Fibroblast of upper back skin (primary cell): ENCODE results near the gene TADA3.
"Not testable (repeated sequence)": the region's sequence is repeated elsewhere in the genome, so short reads cannot be mapped to it uniquely, and the experiment has no call there.

Experiments used
- DNase-seq: peaks from one replicate; pipeline ENCODE4 v3.0.0-alpha.2; 2013

TADA3 gene

GRCh38 chr3:9783954-9784353, 8.3 kb downstream of the TADA3 start:
- no peak for DNase-seq

GRCh38 chr3:9782770-9783169, 9.5 kb downstream of the TADA3 start:
- DNase-seq: no peak

- DNase-seq: no peak
These were observed 10.2 kb downstream of the TADA3 start for GRCh38 chr3:9781978-9782603.

DNA sequence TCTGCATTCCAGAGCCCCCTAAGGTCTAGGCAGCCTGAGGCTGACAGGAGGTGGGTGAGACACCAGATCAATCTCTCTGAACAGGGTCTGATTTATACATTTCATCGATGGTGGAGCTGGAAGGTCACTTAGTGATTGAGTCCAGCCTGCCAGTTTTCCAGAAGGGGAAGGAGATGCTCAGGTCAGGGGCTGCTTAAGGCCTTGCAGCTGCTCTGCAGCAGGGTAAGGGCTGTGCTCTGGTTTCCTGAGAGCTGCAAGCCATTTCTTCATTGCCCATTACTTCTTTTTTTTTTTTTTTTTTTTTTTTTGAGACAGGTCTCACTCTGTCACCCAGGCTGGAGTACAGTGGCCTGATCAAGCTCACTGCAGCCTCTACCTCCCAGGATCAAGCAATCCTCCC, 10.7 kb downstream of the TADA3 start:
- DNase-seq: no peak

GRCh38 chr3:9780910-9781309, 11.4 kb downstream of the TADA3 start:
- DNase-seq: no peak

DNA sequence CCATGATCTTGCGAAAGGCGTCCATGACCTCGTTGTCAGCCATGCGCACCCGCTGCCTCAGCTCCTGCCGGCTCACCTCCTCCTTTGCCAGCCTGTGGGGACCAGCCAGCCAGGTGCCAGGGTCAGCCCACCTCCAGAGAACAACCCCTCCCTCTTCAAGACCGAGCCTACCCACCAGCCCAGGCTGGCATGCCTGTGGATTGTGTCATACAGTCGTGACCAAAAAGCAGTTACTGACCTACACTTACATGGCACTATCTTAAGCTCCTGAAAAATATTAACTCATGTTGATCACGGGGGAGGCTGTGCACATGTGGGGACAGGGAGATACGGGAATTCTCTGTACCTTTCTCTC, 11.8 kb downstream of the TADA3 start:
- DNase-seq: no peak

DNA sequence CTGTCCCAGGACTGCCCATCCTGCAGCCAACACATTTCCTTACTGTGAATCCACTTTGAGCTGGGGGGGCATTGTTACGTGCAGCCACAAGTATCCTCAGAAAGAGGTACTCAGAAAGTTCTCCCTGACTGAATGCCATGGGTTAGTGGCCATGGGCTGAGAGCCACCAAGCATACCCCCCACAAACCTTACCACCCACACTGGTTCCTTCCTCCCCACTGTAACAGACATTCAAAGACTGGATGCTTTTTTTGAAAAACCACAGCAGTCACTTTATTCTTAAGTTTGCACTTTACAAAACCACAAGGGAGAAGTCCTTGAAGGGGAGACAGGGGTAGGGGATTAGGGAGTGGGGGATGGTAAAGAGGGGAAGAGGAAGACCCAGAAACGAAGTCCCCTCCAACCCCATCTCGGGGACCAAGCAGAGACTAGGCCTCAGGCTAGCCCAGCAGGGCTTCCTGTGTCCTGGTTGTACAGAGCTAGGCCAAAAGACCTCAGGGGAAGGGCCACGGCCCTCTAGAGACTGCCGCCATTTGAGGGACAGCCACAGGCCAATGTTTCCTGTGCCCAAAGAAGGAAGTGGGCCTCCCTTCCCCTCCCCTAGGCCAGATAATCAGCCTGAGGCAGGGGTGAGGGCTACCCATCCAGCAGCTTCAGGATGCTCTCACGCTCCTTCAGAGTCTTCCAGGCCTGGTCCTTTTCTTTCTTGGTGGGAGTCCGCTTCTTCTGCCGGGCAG, 12.4 kb downstream of the TADA3 start:
- no peak for DNase-seq

DNA sequence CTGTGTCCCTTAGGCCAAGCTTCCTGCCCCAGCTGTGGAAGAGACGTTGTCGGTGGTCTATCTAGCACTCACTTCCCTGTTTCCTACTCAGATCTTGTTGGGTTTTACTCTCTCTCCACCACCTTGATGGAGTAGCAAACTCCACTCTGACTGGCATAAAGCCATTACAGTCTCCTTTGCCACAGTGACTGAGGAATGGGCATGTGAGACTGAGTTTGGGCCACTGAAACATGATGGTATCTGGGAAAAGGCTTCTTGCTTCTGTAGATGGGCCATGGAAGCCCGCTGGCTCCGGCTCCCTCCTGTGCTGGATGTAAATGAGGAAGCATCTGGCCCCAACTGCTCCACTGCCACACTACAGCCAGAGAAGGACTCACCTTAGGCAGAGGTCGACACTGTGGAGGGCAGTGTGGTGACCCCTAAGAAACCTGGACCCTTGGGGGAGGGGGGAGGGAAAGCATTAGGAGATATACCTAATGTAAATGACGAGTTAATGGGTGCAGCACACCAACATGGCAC, 13.1 kb downstream of the TADA3 start:
- DNase-seq: no peak

DNA sequence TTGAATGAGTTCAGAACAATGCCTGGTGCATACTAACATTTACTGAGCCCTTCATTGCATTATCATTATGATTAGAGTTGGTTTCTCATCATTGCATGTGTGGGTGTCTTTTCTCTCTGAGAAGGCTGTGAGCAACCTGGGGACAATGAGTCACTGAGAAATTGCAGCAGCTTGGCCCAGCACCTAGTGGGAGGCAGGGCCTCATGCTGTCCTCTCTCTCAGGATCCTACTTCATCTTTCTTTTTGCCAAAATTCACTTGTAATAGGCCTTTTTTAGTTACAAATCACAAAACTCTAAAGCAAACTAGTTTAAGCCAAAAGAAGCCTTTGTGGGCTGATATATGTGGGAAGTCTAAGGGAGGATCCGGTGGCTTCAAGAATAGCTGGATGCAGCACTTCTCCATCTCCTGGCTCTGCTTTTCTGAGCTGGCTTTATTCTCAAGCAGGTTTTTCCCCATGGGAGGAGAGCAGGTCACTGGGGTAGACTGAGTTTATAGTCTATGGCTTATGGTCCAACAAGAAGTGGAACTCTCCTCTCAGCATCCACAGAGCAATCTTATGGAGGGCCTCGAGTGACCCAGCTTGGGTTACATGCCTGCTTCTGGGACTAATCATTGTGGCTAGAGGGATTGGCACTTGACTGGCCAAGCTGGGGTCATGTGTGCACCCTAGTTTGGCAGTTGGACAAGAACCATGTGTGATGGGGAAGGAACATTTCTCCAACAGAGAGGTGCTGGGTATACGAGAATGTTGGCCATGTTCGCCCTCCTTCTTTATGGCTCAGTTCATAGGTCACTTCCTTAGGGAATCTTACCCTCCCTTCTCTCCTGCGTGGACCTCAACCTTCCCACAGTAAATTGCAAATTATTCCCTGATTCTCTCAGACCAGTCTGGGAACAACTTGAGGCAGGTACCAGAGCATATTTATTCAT, 13.9 kb downstream of the TADA3 start:
- DNase-seq: peak; percentile 75

DNA sequence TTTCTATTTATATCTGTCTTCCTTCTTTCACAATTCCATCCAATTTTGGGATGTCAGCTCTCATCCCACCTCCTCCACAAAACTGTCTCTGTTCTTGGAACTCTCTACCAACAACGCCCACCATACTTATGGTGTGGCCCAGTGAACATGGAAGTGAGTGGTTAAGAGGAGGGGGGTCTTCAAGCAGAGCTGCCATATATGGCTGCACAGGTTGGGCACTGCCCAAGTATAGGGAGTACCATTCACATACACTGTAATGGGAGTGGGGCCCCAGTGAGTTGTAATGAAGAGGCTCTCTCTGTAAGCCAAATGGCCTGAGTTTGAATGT, 14.6 kb downstream of the TADA3 start:
- no peak for DNase-seq

DNA sequence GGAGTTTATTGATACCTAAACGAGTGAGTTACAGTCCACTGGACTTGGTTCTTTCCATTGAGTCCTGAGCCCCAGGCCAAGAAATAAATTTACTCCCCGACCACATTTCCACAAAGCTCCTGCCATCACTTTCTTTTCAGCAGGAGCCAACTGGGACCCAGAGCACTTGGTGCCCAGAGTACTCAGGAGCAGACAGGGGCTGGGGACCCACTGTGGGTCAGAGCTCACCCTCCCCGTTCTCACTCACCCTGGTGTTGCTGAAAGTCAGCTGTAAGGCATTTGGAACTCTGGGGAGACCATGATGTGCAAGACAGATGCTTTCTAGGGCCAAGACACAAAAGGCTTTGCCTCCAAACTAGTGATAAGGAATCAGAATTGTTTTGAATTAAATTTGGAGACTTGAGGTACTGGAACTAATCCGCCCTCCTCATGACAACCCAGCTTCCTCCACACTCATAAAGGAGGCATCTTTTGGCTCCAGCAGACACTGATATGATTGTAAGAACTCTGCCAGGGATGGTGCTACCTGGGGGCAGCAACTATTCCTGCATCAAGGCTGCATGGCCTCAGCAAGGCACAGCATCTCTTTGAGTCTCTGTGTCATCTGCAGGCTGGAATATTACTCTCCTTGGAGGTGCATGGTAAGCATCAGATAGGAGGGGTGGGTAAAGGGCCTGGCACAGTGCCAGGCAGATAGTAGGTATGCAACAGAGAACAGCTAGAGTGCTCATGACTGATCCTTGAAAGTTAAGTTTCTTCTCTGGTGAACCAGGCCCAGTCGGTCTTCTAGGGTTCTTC, 15.2 kb downstream of the TADA3 start:
- no peak for DNase-seq

DNA sequence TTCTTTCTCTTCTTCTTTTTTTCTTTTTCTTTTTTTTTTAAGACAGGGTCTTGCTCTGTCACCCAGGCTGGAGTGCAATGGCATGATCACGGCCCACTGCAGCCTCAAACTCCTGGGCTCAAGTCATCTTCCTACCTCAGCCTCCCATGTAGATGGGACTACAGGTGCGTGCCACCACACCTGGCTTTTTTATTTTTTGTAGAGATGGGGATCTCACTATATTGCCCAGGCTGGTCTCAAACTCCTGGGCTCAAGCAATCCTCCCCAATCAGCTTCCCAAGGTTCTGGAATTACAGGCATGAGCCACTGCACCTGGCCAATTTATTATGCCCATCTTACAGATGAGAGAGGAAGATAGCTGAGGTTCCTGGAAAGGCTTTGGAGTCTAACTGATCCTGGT, 21.3 kb downstream of the TADA3 start:
- not testable (repeated sequence) for DNase-seq

- no peak for DNase-seq
These were observed 21.9 kb downstream of the TADA3 start for GRCh38 chr3:9770276-9770812.

GRCh38 chr3:9769426-9770275, 22.6 kb downstream of the TADA3 start, which contains the start of gene CAMK1:
CAMK1 (minus strand) TSS chr3:9769947; CDS start chr3:9767749, 2,198 bp downstream.
- DNase-seq: peak; percentile 68

DNA sequence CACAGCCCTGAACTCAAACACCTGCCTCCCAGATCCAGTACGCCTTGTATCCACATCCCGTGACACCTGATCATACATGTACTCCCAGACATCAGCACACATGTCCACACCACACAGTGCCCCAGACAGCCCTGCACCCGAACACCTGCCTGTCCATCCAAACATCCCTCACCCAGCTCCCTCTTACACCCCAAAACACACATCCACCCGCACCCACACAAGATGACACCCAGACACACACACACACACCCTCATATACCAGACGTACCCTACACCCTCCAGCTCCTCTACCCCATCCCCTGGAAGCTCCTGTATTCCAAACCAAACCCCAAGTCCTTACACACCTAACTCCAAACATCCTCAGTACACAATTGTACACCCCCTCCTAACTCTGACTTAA, 23.3 kb downstream of the TADA3 start:
- no peak for DNase-seq

GRCh38 chr3:9768141-9768775, 24.0 kb downstream of the TADA3 start:
- no peak for DNase-seq

DNA sequence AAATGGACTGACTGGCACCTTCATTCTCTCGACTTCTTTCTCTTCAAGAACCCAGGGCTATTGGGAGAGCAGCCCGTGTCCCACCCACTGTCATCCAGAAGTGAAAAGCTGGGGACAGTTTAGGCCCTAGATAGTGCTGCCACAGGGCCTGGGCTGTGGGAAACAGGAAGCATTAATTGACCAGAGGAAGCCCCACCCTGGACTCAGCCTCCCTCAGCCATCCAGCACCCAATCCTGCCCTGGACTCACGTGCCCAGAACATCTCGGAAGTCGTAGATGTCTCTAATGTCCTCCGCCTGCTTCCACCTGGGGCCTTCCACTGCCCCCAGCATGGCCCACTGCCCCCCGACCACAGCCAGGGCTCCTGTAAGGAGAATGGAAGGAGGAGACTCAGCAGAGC, 24.9 kb downstream of the TADA3 start:
- DNase-seq: no peak

GRCh38 chr3:9765865-9766264, 26.4 kb downstream of the TADA3 start:
- DNase-seq: no peak

DNA sequence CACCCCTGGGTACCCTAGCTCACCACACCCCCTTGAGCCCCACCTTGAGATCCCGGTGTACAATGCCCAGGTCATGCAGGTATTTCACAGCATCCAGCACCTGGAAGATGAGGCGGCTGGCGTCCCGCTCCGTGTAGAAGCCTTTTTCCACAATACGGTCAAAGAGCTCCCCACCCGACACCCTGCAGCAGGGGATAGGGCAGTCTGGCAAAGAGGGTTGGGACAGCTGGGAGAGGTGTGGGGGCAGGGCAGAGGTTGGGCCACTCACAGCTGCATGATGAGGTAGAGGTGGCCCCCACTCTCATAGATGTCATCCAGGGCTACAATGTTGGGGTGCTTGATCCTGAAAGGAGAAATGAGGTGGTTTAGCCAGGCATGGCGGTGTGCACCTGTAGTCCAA, 29.4 kb downstream of the TADA3 start:
- DNase-seq: no peak

DNA sequence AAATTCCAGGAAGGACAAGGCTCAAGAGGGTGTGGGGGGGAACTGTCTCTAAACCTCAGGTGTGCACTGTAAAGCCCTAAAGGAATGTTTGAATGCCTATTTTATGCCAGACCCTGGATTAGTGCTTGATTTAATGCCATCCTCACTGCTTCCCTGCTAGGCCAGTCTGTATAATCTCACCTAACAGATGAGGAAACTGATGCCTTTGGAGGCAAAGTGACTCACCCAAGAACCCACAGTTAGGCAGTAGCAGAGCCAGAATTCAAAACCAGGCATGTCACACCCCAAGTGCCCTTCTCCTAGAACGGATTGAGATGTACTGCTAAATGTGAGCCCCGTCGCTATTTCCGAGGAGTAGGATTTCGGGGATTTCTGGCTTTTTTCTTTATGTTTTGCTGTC, 30.4 kb downstream of the TADA3 start:
- no peak for DNase-seq
